Fibroblast of skin of abdomen (primary cell): ENCODE results near the gene CRNKL1.
"Not testable (repeated sequence)": the region's sequence is repeated elsewhere in the genome, so short reads cannot be mapped to it uniquely, and the experiment has no call there.

Experiments
- DNase-seq: peaks from one replicate; pipeline ENCODE4 v3.0.0-alpha.2; 2013

Gene CRNKL1

GRCh38 chr20:20003955-20004322 is 48.3 kb downstream of the CRNKL1 start:
- DNase-seq = not testable (repeated sequence)

GRCh38 chr20:20003031-20003954 is 49.0 kb downstream of the CRNKL1 start:
- DNase-seq = no peak

- peak; percentile 38 for DNase-seq
These were observed 49.9 kb downstream of the CRNKL1 start for GRCh38 chr20:20002101-20002998.

GRCh38 chr20:20000211-20000968 is 51.9 kb downstream of the CRNKL1 start:
- no peak for DNase-seq

GRCh38 chr20:19998990-19999705 is 53.1 kb downstream of the CRNKL1 start:
- no peak for DNase-seq

- DNase-seq = no peak
These were observed 55.3 kb downstream of the CRNKL1 start for GRCh38 chr20:19996917-19997316.

- DNase-seq = no peak
These were observed 56.0 kb downstream of the CRNKL1 start for GRCh38 chr20:19996222-19996621.

- DNase-seq = peak; percentile 72
These were observed 56.9 kb downstream of the CRNKL1 start for GRCh38 chr20:19995220-19995863.

- DNase-seq = peak; percentile 72
These were observed 58.2 kb downstream of the CRNKL1 start for GRCh38 chr20:19993958-19994669.

GRCh38 chr20:19992996-19993908 is 59.0 kb downstream of the CRNKL1 start:
- DNase-seq = peak; percentile 95

- DNase-seq = no peak
These were observed 60.4 kb downstream of the CRNKL1 start for GRCh38 chr20:19991854-19992253.

- no peak for DNase-seq
These were observed 61.0 kb downstream of the CRNKL1 start for GRCh38 chr20:19991308-19991707.

- peak; percentile 67 for DNase-seq
These were observed 61.4 kb downstream of the CRNKL1 start for GRCh38 chr20:19990850-19991249.

- no peak for DNase-seq
These were observed 65.2 kb downstream of the CRNKL1 start for GRCh38 chr20:19987046-19987445.

- peak; percentile 44 for DNase-seq
These were observed 65.8 kb downstream of the CRNKL1 start for GRCh38 chr20:19986419-19986818.
